Endothelial cell of umbilical vein (primary cell): ENCODE results near the gene LRP1B. TPM values are rescaled to one million over a fixed set of nuclear protein-coding genes. Genes with fewer than 3 reads are reported as not detected.

Experiments
- BruUV-seq: library from RNA; stranded (reverse); fragments of 400-500 nt; replicated peaks from 2 replicates; lab custom pipeline; 2021; lab: Mats Ljungman, UMichigan
- CTCF ChIA-PET: fragments of 300-600, 350-600 bp; sonication (Branson Sonifier 250); formaldehyde crosslinking; loops from one replicate; lab custom pipeline; 2021; ENCODE audit warnings: antibody characterized with exemption, inconsistent platforms; lab: Charles Lee
- POLR2A ChIA-PET: fragments of 300-600, 350-600 bp; sonication (Branson Sonifier 250); formaldehyde crosslinking; loops from one replicate; lab custom pipeline; 2021; ENCODE audit warnings: antibody characterized with exemption, inconsistent platforms; lab: Charles Lee
- DNase-seq: peaks from one replicate; pipeline ENCODE4 v3.0.0-alpha.2; 2011; ENCODE audit warnings: low read depth, low spot score
- FAIRE-seq: peaks from 2 replicates; lab custom pipeline; 2011; peaks lifted over from hg19 to GRCh38; lab: Jason Lieb, UNC
- H2AFZ ChIP-seq: 2 replicates; pipeline ENCODE4 v1.6.0; 2012; ENCODE audit warnings: low read depth, low read length, control low read depth, inconsistent platforms
- H3K27ac ChIP-seq: 2 replicates; pipeline ENCODE4 v1.5.1; 2011; ENCODE audit warnings: low read depth, mild to moderate bottlenecking, control low read depth, low read length, moderate library complexity; ENCODE audit not compliant: insufficient read depth
- H3K27me3 ChIP-seq, 2 experiments: 2 replicates each; pipeline versions ENCODE4 v1.6.0 to v1.6.1; 2011; ENCODE audit warnings: low read length in 2 of 2, mixed read lengths in 1 of 2; ENCODE audit not compliant: control insufficient read depth in 2 of 2, insufficient read depth in 2 of 2
- H3K36me3 ChIP-seq, 2 experiments: 2 replicates in 1 of 2; 3 replicates in 1 of 2; pipeline ENCODE4 v1.5.1; 2011; ENCODE audit warnings: low read length in 2 of 2, mild to moderate bottlenecking in 1 of 2, moderate library complexity in 1 of 2; ENCODE audit not compliant: control insufficient read depth in 2 of 2, insufficient read depth in 2 of 2; ENCODE audit errors: extremely low read depth in 1 of 2
- H3K4me1 ChIP-seq: 3 replicates; pipeline ENCODE4 v1.5.1; 2011; ENCODE audit warnings: mild to moderate bottlenecking, low read length; ENCODE audit not compliant: control insufficient read depth, insufficient read depth; ENCODE audit errors: extremely low read depth
- H3K4me2 ChIP-seq: 2 replicates; pipeline ENCODE4 v1.6.1; 2011; ENCODE audit warnings: low read length, control low read depth, mixed read lengths; ENCODE audit not compliant: insufficient read depth
- H3K4me3 ChIP-seq, 3 experiments: fragments of 200-600 bp in 1 of 3; sonication (generic), shearing (Covaris generic) in 1 of 3; replicated peaks in 1 of 3; 2 replicates each; pipeline ENCODE4 v1.5.1; 2011 to 2016; ENCODE audit warnings: control low read depth in 3 of 3, low read length in 3 of 3, mild to moderate bottlenecking in 2 of 3, inconsistent platforms in 1 of 3, low read depth in 1 of 3, moderate library complexity in 1 of 3; ENCODE audit not compliant: insufficient read depth in 1 of 3
- H3K79me2 ChIP-seq: 2 replicates; pipeline ENCODE4 v1.6.0; 2012; ENCODE audit warnings: low read length, inconsistent platforms; ENCODE audit not compliant: control insufficient read depth, insufficient read depth
- H3K9ac ChIP-seq: replicated peaks from 2 replicates; pipeline ENCODE3; 2011; ENCODE audit warnings: low read length, control low read depth; ENCODE audit not compliant: insufficient read depth; ENCODE audit errors: extremely low read depth
- H3K9me1 ChIP-seq: replicated peaks from 3 replicates; pipeline ENCODE4 v1.6.0; 2011; ENCODE audit warnings: mild to moderate bottlenecking, low read length; ENCODE audit not compliant: control insufficient read depth, insufficient read depth; ENCODE audit errors: extremely low read depth
- H3K9me3 ChIP-seq: replicated peaks from 2 replicates; pipeline ENCODE4 v1.5.1; 2012; ENCODE audit warnings: low read length, inconsistent platforms; ENCODE audit not compliant: control insufficient read depth, insufficient read depth
- H4K20me1 ChIP-seq: replicated peaks from 2 replicates; pipeline ENCODE3; 2011; ENCODE audit warnings: mild to moderate bottlenecking, low read length; ENCODE audit not compliant: control insufficient read depth, insufficient read depth; ENCODE audit errors: extremely low read depth
- CTCF ChIP-seq, 2 donors: IDR thresholded peaks; 1 replicate in 1 of 2; 2 replicates in 1 of 2; pipeline ENCODE4 v1.5.1; 2011; ENCODE audit warnings: low read length in 2 of 2, mild to moderate bottlenecking in 2 of 2, moderate library complexity in 2 of 2, control low read depth in 1 of 2, inconsistent platforms in 1 of 2, low read depth in 1 of 2; ENCODE audit not compliant: insufficient read depth in 1 of 2; ENCODE audit errors: extremely low read depth in 1 of 2
- EZH2 ChIP-seq: IDR thresholded peaks from 2 replicates; pipeline ENCODE4 v1.6.1; 2012; ENCODE audit warnings: borderline replicate concordance, low read depth, mild to moderate bottlenecking, moderate library complexity, low read length, inconsistent platforms; ENCODE audit not compliant: severe bottlenecking
- FOS ChIP-seq: IDR thresholded peaks from 2 replicates; pipeline ENCODE4 v1.6.1; 2011; ENCODE audit warnings: mild to moderate bottlenecking, low read length, moderate library complexity, borderline replicate concordance; ENCODE audit not compliant: insufficient read depth
- GATA2 ChIP-seq: IDR thresholded peaks from 2 replicates; pipeline ENCODE4 v1.7.0; 2011; ENCODE audit warnings: low read depth, mild to moderate bottlenecking, moderate library complexity, mixed read lengths, low read length; ENCODE audit not compliant: insufficient read length, insufficient read depth
- JUN ChIP-seq: IDR thresholded peaks from 2 replicates; pipeline ENCODE4 v1.6.1; 2011; ENCODE audit warnings: borderline replicate concordance, low read depth; ENCODE audit not compliant: insufficient read length, insufficient read depth
- MAX ChIP-seq: IDR thresholded peaks from 2 replicates; pipeline ENCODE4 v1.6.1; 2011; ENCODE audit not compliant: insufficient read depth, insufficient read length
- MYC ChIP-seq: IDR thresholded peaks from one replicate; pipeline ENCODE4 v1.6.1; 2011; ENCODE audit warnings: mild to moderate bottlenecking, low read depth, low read length
- POLR2A ChIP-seq: IDR thresholded peaks from 2 replicates; pipeline ENCODE4 v1.6.1; 2012; ENCODE audit warnings: low read depth, mild to moderate bottlenecking, control low read depth, low read length
- POLR2AphosphoS5 ChIP-seq: IDR thresholded peaks from 2 replicates; pipeline ENCODE4 v1.6.1; 2012; ENCODE audit warnings: low read depth, mild to moderate bottlenecking, control low read depth, low read length, moderate library complexity; ENCODE audit not compliant: insufficient read depth
- dilution Hi-C: fragments of 300-500 bp; cut with MboI; formaldehyde crosslinking; loops from one replicate; pipeline ENCODE4 v1.15.0; 2019; ENCODE audit warnings: low sequenced_read_pairs; ENCODE audit not compliant: extremely low pct_ligation_motif_present
- intact Hi-C: fragments of 100-400 bp; cut with micrococcal nuclease; formaldehyde crosslinking; loops from one replicate; pipeline ENCODE4 v1.10.0; 2022
- polyA plus RNA-seq, 4 experiments: library from polyadenylated mRNA; depleted of rRNA in 3 of 4; stranded (reverse) in 3 of 4; unstranded in 1 of 4; fragments of >200 nt; gene quantifications; 2 replicates each; pipeline versions ENCODE4 v1.2.1 to v1.2.3, GENCODE V29; 2011 to 2012; ENCODE audit warnings: missing spikeins in 1 of 4
- total RNA-seq: library from RNA; stranded (reverse); gene quantifications from 2 replicates; pipeline ENCODE4 v1.2.3, GENCODE V29; 2021

Gene LRP1B
- total and polyA plus RNA-seq, 2 donors (not counting 3 experiments of a cell fraction or from before 2014, with no cell fraction given) = 0.03 to 0.07 TPM

- BruUV-seq = no TSS peak
- DNase-seq (no peak), FAIRE-seq (no peak)
- Histone ChIP-seq H3K27ac (no peak overlapping the region), H3K9ac (no peak overlapping the region), H3K4me1 (no peaks in the 10 kb centered on the region), H3K9me3 (no peaks in the 10 kb centered on the region), H3K4me2 (no peak overlapping the region), H3K27me3 (no peaks in the 10 kb centered on the region), H3K79me2 (no peaks in the 10 kb centered on the region), H3K9me1 (no peaks in the 10 kb centered on the region), H3K36me3 (no peaks in the 10 kb centered on the region), H3K4me3 (no peak overlapping the region), H2AFZ (no peak overlapping the region), H4K20me1 (no peaks in the 10 kb centered on the region)
- dilution Hi-C loops = no loop called here
- intact Hi-C loops = no loop called here
- TF ChIP-seq FOS (no peak), GATA2 (no peak), MAX (no peak), CTCF (IDR thresholded peaks at IDR 0.05; ENCODE audit: extremely low read depth in 1 of 2, insufficient read depth in 1 of 2, low read depth in 1 of 2, low read length in 2 of 2) (no peak), POLR2AphosphoS5 (no peak), POLR2A (no peak), MYC (no peak), EZH2 (no peak), JUN (no peak)
- ChIA-PET POLR2A (no interaction called here), CTCF (no interaction called here)
Observed at GRCh38 chr2:141529659-141530058, 601.2 kb downstream of the LRP1B start.
